Caco-2 (cell line): ENCODE measurements around the gene IFI16. TPM values are rescaled to one million over a fixed set of nuclear protein-coding genes. Genes with fewer than 3 reads are reported as not detected.

Experiments used
- BruUV-seq: library from RNA; stranded (reverse); fragments of 400-500 nt; replicated peaks from 2 replicates; lab custom pipeline; 2021; lab: Mats Ljungman, UMichigan
- CTCF ChIA-PET: fragments of 300-600 bp; sonication (Branson Sonifier 250); formaldehyde crosslinking; loops from one replicate; lab custom pipeline; 2022; ENCODE audit warnings: antibody characterized with exemption; lab: Charles Lee
- POLR2A ChIA-PET: fragments of 300-600 bp; sonication (Branson Sonifier 250); formaldehyde crosslinking; loops from one replicate; lab custom pipeline; 2022; ENCODE audit warnings: antibody characterized with exemption; lab: Charles Lee
- DNase-seq, 2 experiments: peaks; one replicate each; pipeline versions ENCODE4 v3.0.0 to v3.0.0-alpha.2; 2020 to 2022
- H3K27me3 ChIP-seq: replicated peaks from 2 replicates; pipeline ENCODE4 v1.6.0; 2011; ENCODE audit warnings: low read length; ENCODE audit not compliant: control insufficient read depth, insufficient read depth
- H3K36me3 ChIP-seq: 2 replicates; pipeline ENCODE4 v1.5.1; 2011; ENCODE audit warnings: low read length; ENCODE audit not compliant: control insufficient read depth, insufficient read depth
- H3K4me1 ChIP-seq: fragments of 250-450 bp; sonication (Bioruptor Pico); 2 replicates; pipeline ENCODE4 v1.5.1; 2020; ENCODE audit warnings: mild to moderate bottlenecking
- H3K4me3 ChIP-seq: 2 replicates; pipeline ENCODE4 v1.5.1; 2011; ENCODE audit warnings: low read depth, mild to moderate bottlenecking, control low read depth, low read length
- H3K9me3 ChIP-seq: fragments of 250-450 bp; sonication (Bioruptor Pico); 2 replicates; pipeline ENCODE4 v1.5.1; 2020; ENCODE audit warnings: mild to moderate bottlenecking, moderate library complexity
- H3K27ac Mint-ChIP-seq: one replicate; pipeline ENCODE4 v1.8.0; 2022; ENCODE audit warnings: mixed read lengths; ENCODE audit not compliant: unreplicated experiment
- H3K27me3 Mint-ChIP-seq: one replicate; pipeline ENCODE4 v1.8.0; 2022; ENCODE audit warnings: mixed read lengths; ENCODE audit not compliant: insufficient read depth, unreplicated experiment
- H3K36me3 Mint-ChIP-seq: one replicate; pipeline ENCODE4 v1.8.0; 2022; ENCODE audit warnings: mild to moderate bottlenecking, mixed read lengths; ENCODE audit not compliant: insufficient read depth, unreplicated experiment
- H3K4me1 Mint-ChIP-seq: one replicate; pipeline ENCODE4 v1.8.0; 2022; ENCODE audit warnings: low read depth, mixed read lengths; ENCODE audit not compliant: unreplicated experiment
- H3K4me3 Mint-ChIP-seq: one replicate; pipeline ENCODE4 v1.8.0; 2022; ENCODE audit warnings: mild to moderate bottlenecking, moderate library complexity, mixed read lengths; ENCODE audit not compliant: unreplicated experiment
- H3K9me3 Mint-ChIP-seq: one replicate; pipeline ENCODE4 v1.8.0; 2022; ENCODE audit warnings: mixed read lengths; ENCODE audit not compliant: unreplicated experiment
- CTCF ChIP-seq, 2 experiments: fragments of 200-600 bp in 1 of 2; IDR thresholded peaks; 1 replicate in 1 of 2; 2 replicates in 1 of 2; pipeline versions ENCODE4 v1.5.1 to v1.8.0; 2011 to 2022; ENCODE audit warnings: antibody characterized with exemption in 1 of 2, control low read depth in 1 of 2, inconsistent platforms in 1 of 2, low read depth in 1 of 2, low read length in 1 of 2, mild to moderate bottlenecking in 1 of 2, moderate library complexity in 1 of 2; ENCODE audit not compliant: insufficient read depth in 1 of 2, severe bottlenecking in 1 of 2, unreplicated experiment in 1 of 2
- intact Hi-C: fragments of 100-400 bp; cut with micrococcal nuclease; formaldehyde crosslinking; loops from one replicate; pipeline ENCODE4 v1.10.0; 2022; ENCODE audit not compliant: unreplicated experiment
- total RNA-seq: library from RNA; stranded (reverse); gene quantifications from 2 replicates; pipeline ENCODE4 v1.2.3, GENCODE V29; 2022

The IFI16 gene
- total RNA-seq, 1 experiment from 2014 or later: not detected

GRCh38 chr1:159014003-159014571, 4.4 kb downstream of the IFI16 start:
- DNase-seq: no peak
- Histone ChIP-seq H3K9me3 (no peaks in the 10 kb centered on the region), H3K4me1 (no peaks in the 10 kb centered on the region), H3K27me3 (no peaks in the 10 kb centered on the region), H3K4me3 (no peak overlapping the region), H3K36me3 (no peaks in the 10 kb centered on the region)
- Mint-ChIP-seq H3K36me3 (no peaks in the 10 kb centered on the region), H3K9me3 (no peaks in the 10 kb centered on the region), H3K4me1 (no peaks in the 10 kb centered on the region), H3K27ac (no peak overlapping the region), H3K4me3 (no peak overlapping the region), H3K27me3 (no peaks in the 10 kb centered on the region)
- TF ChIP-seq CTCF (IDR thresholded peaks at IDR 0.05; ENCODE audit: insufficient read depth in 1 of 2, low read depth in 1 of 2, low read length in 1 of 2, severe bottlenecking in 1 of 2, unreplicated experiment in 1 of 2): no peak
- intact Hi-C loops: no loop called here
- CTCF ChIA-PET: no interaction called here
- BruUV-seq: no TSS peak
- POLR2A ChIA-PET: no interaction called here

GRCh38 chr1:159014851-159015250, 5.1 kb downstream of the IFI16 start:
- DNase-seq: no peak
- POLR2A ChIA-PET: no interaction called here
- intact Hi-C loops: no loop called here
- Histone ChIP-seq H3K36me3 (no peaks in the 10 kb centered on the region), H3K27me3 (no peaks in the 10 kb centered on the region), H3K4me1 (no peaks in the 10 kb centered on the region), H3K4me3 (no peak overlapping the region), H3K9me3 (no peaks in the 10 kb centered on the region)
- TF ChIP-seq CTCF (IDR thresholded peaks at IDR 0.05; ENCODE audit: insufficient read depth in 1 of 2, low read depth in 1 of 2, low read length in 1 of 2, severe bottlenecking in 1 of 2, unreplicated experiment in 1 of 2): no peak
- no peaks in the 10 kb centered on the region for H3K36me3 Mint-ChIP-seq
- no peak overlapping the region for H3K4me3 Mint-ChIP-seq
- no peaks in the 10 kb centered on the region for H3K9me3 Mint-ChIP-seq
- CTCF ChIA-PET: no interaction called here
- peaks cover 3% of the 10 kb centered on the region for H3K27me3 Mint-ChIP-seq
- no peaks in the 10 kb centered on the region for H3K4me1 Mint-ChIP-seq
- no TSS peak for BruUV-seq
- no peak overlapping the region for H3K27ac Mint-ChIP-seq

- peaks cover 3% of the 10 kb centered on the region for H3K27me3 Mint-ChIP-seq
- POLR2A ChIA-PET: no interaction called here
- Histone ChIP-seq H3K36me3 (no peaks in the 10 kb centered on the region), H3K27me3 (no peaks in the 10 kb centered on the region), H3K9me3 (no peaks in the 10 kb centered on the region), H3K4me1 (no peaks in the 10 kb centered on the region), H3K4me3 (no peak overlapping the region)
- H3K9me3 Mint-ChIP-seq: no peaks in the 10 kb centered on the region
- no peak overlapping the region for H3K27ac Mint-ChIP-seq
- DNase-seq: no peak
- CTCF ChIA-PET: no interaction called here
- intact Hi-C loops: no loop called here
- no peak overlapping the region for H3K4me3 Mint-ChIP-seq
- no TSS peak for BruUV-seq
- H3K4me1 Mint-ChIP-seq: no peaks in the 10 kb centered on the region
- no peaks in the 10 kb centered on the region for H3K36me3 Mint-ChIP-seq
- no peak for TF ChIP-seq CTCF (IDR thresholded peaks at IDR 0.05; ENCODE audit: insufficient read depth in 1 of 2, low read depth in 1 of 2, low read length in 1 of 2, severe bottlenecking in 1 of 2, unreplicated experiment in 1 of 2)
These were observed 5.8 kb downstream of the IFI16 start for GRCh38 chr1:159015440-159015909.
